CD4-positive, alpha-beta T cell (primary cell): ENCODE data around the gene INPP1. TPM values are rescaled to one million over a fixed set of nuclear protein-coding genes. Genes with fewer than 3 reads are reported as not detected.

Experiments
- ATAC-seq: fragments of 200-7000 bp; cut with Tn5 transposase; one replicate; pipeline ENCODE4 v1.10.0; 2022; ENCODE audit warnings: mild to moderate bottlenecking; ENCODE audit not compliant: poor library complexity
- CTCF ChIA-PET: fragments of 350-600 bp; sonication (Branson Sonifier 250); formaldehyde crosslinking; loops from one replicate; lab custom pipeline; 2021; ENCODE audit warnings: antibody characterized with exemption, inconsistent platforms; lab: Charles Lee
- POLR2A ChIA-PET: fragments of 350-600 bp; sonication (Branson Sonifier 250); formaldehyde crosslinking; loops from one replicate; lab custom pipeline; 2021; ENCODE audit warnings: antibody characterized with exemption, inconsistent platforms; lab: Charles Lee
- DNase-seq, 14 experiments: peaks; one replicate each; pipeline ENCODE4 v3.0.0-alpha.2; 2013 to 2020; ENCODE audit warnings: mixed read lengths in 2 of 14
- H3K27ac ChIP-seq, 2 donors: one replicate each; pipeline versions ENCODE4 v1.5.1 to v1.7.0; 2013; ENCODE audit warnings: low read length in 2 of 2, low read depth in 1 of 2, mild to moderate bottlenecking in 1 of 2
- H3K27me3 ChIP-seq, 2 experiments: 1 replicate in 1 of 2; 2 replicates in 1 of 2; pipeline versions ENCODE4 v1.6.1 to v1.7.0; 2013; ENCODE audit warnings: low read length in 2 of 2, control low read depth in 1 of 2, mild to moderate bottlenecking in 1 of 2, moderate library complexity in 1 of 2; ENCODE audit not compliant: insufficient read depth in 2 of 2, control insufficient read depth in 1 of 2
- H3K36me3 ChIP-seq: one replicate; pipeline ENCODE4 v1.6.1; 2013; ENCODE audit warnings: low read length, control low read depth; ENCODE audit not compliant: insufficient read depth
- H3K4me1 ChIP-seq: one replicate; pipeline ENCODE4 v1.6.1; 2013; ENCODE audit warnings: low read length, control low read depth; ENCODE audit not compliant: insufficient read depth
- H3K4me3 ChIP-seq: one replicate; pipeline ENCODE4 v1.5.1; 2013; ENCODE audit warnings: mild to moderate bottlenecking, low read length, moderate library complexity
- H3K9me3 ChIP-seq, 2 experiments: 1 replicate in 1 of 2; 2 replicates in 1 of 2; pipeline versions ENCODE4 v1.6.1 to v1.7.0; 2013; ENCODE audit warnings: low read length in 2 of 2, mild to moderate bottlenecking in 2 of 2, control low read depth in 1 of 2, moderate library complexity in 1 of 2; ENCODE audit not compliant: control insufficient read depth in 1 of 2, insufficient read depth in 1 of 2
- H3K27ac Mint-ChIP-seq: one replicate; pipeline ENCODE4 v1.8.0; 2020; ENCODE audit warnings: mixed read lengths
- H3K27me3 Mint-ChIP-seq: one replicate; pipeline ENCODE4 v1.8.0; 2021; ENCODE audit warnings: mixed read lengths
- H3K36me3 Mint-ChIP-seq: one replicate; pipeline ENCODE4 v1.8.0; 2021; ENCODE audit warnings: low read depth, mixed read lengths
- H3K4me1 Mint-ChIP-seq: one replicate; pipeline ENCODE4 v1.8.0; 2021; ENCODE audit warnings: low read depth, mixed read lengths
- H3K4me3 Mint-ChIP-seq: one replicate; pipeline ENCODE4 v1.8.0; 2020; ENCODE audit warnings: mild to moderate bottlenecking, mixed read lengths
- H3K9me3 Mint-ChIP-seq: one replicate; pipeline ENCODE4 v1.8.0; 2020; ENCODE audit warnings: mixed read lengths
- CTCF ChIP-seq: fragments of 200-600 bp; IDR thresholded peaks from one replicate; pipeline ENCODE4 v1.8.0; 2022; ENCODE audit warnings: antibody characterized with exemption, mild to moderate bottlenecking
- intact Hi-C, 2 experiments: fragments of 100-400 bp; cut with DNase I in 1 of 2; cut with micrococcal nuclease in 1 of 2; formaldehyde crosslinking; loops; one replicate each; pipeline versions ENCODE4 v1.15.1 to v1.9.0; 2023 to 2025; cut with DNase I, micrococcal nuclease
- total RNA-seq, 174 experiments: library from RNA in 2 of 174; stranded (reverse) in 2 of 174; gene quantifications; one replicate each; pipeline ENCODE4 v1.2.3 and lab custom pipeline; 2021 to 2026

Gene INPP1
- total RNA-seq, 2 experiments from 2014 or later = 2.0 to 2.7 TPM

GRCh38 chr2:190353537-190353899, 10.1 kb downstream of the INPP1 start:
- Histone ChIP-seq H3K4me3 (no peak overlapping the region), H3K36me3 (no peaks in the 10 kb centered on the region), H3K27ac (no peak overlapping the region), H3K4me1 (no peaks in the 10 kb centered on the region), H3K9me3 (no peaks in the 10 kb centered on the region), H3K27me3 (no peaks in the 10 kb centered on the region)
- no peaks in the 10 kb centered on the region for H3K27me3 Mint-ChIP-seq
- intact Hi-C loops = no loop called here
- H3K36me3 Mint-ChIP-seq = no peaks in the 10 kb centered on the region
- ChIA-PET POLR2A (interaction anchor here (1.3 kb wide), 1 partner anchor 11 kb away, joined by 4 read pairs; no protein-coding TSS in a partner anchor), CTCF (interaction anchor here (1.4 kb wide), 1 partner anchor 9 kb away, joined by 4 read pairs; no protein-coding TSS in a partner anchor)
- TF ChIP-seq CTCF = no peak
- H3K27ac Mint-ChIP-seq = no peak overlapping the region
- no peaks in the 10 kb centered on the region for H3K4me1 Mint-ChIP-seq
- ATAC-seq (no peak), DNase-seq (no peak)
- no peaks in the 10 kb centered on the region for H3K9me3 Mint-ChIP-seq
- no peak overlapping the region for H3K4me3 Mint-ChIP-seq

GRCh38 chr2:190354003-190354690, 10.8 kb downstream of the INPP1 start:
- DNase-seq = no peak
- POLR2A ChIA-PET = interaction anchor here (1.3 kb wide), 1 partner anchor 9 kb away, joined by 3 read pairs; no protein-coding TSS in a partner anchor

GRCh38 chr2:190355968-190356644, 12.7 kb downstream of the INPP1 start:
- no peaks in the 10 kb centered on the region for H3K9me3 Mint-ChIP-seq
- Histone ChIP-seq H3K27me3 (no peaks in the 10 kb centered on the region), H3K9me3 (no peaks in the 10 kb centered on the region), H3K4me1 (peaks cover 3% of the 10 kb centered on the region), H3K27ac (no peak overlapping the region), H3K36me3 (no peaks in the 10 kb centered on the region), H3K4me3 (no peak overlapping the region)
- H3K4me3 Mint-ChIP-seq = no peak overlapping the region
- intact Hi-C loops = loop anchor here in 1 of 2 experiments (2.0 kb wide), 1 partner anchor 13 kb away; the partner anchor contains the start of gene INPP1
- POLR2A ChIA-PET = no interaction called here
- no peaks in the 10 kb centered on the region for H3K27me3 Mint-ChIP-seq
- ATAC-seq (no peak), DNase-seq (no peak)
- CTCF ChIA-PET = no interaction called here
- TF ChIP-seq CTCF = no peak
- no peaks in the 10 kb centered on the region for H3K36me3 Mint-ChIP-seq
- H3K4me1 Mint-ChIP-seq = peaks cover 18% of the 10 kb centered on the region
- H3K27ac Mint-ChIP-seq = no peak overlapping the region

More at GRCh38 chr2:190354003-190354690, 10.8 kb downstream of the INPP1 start:
- Histone ChIP-seq H3K27ac (no peak overlapping the region), H3K36me3 (no peaks in the 10 kb centered on the region), H3K4me1 (no peaks in the 10 kb centered on the region), H3K27me3 (no peaks in the 10 kb centered on the region), H3K9me3 (no peaks in the 10 kb centered on the region), H3K4me3 (no peak overlapping the region)
- intact Hi-C loops = no loop called here
- Mint-ChIP-seq H3K9me3 (no peaks in the 10 kb centered on the region), H3K36me3 (no peaks in the 10 kb centered on the region), H3K4me1 (no peaks in the 10 kb centered on the region), H3K27me3 (no peaks in the 10 kb centered on the region), H3K4me3 (no peak overlapping the region), H3K27ac (no peak overlapping the region)
- ATAC-seq = no peak
- no peak for TF ChIP-seq CTCF
- CTCF ChIA-PET = interaction anchor here (1.4 kb wide), 1 partner anchor 10 kb away, joined by 4 read pairs; no protein-coding TSS in a partner anchor
